ENCODE measurements around the gene NHS.

NHS gene

DNA sequence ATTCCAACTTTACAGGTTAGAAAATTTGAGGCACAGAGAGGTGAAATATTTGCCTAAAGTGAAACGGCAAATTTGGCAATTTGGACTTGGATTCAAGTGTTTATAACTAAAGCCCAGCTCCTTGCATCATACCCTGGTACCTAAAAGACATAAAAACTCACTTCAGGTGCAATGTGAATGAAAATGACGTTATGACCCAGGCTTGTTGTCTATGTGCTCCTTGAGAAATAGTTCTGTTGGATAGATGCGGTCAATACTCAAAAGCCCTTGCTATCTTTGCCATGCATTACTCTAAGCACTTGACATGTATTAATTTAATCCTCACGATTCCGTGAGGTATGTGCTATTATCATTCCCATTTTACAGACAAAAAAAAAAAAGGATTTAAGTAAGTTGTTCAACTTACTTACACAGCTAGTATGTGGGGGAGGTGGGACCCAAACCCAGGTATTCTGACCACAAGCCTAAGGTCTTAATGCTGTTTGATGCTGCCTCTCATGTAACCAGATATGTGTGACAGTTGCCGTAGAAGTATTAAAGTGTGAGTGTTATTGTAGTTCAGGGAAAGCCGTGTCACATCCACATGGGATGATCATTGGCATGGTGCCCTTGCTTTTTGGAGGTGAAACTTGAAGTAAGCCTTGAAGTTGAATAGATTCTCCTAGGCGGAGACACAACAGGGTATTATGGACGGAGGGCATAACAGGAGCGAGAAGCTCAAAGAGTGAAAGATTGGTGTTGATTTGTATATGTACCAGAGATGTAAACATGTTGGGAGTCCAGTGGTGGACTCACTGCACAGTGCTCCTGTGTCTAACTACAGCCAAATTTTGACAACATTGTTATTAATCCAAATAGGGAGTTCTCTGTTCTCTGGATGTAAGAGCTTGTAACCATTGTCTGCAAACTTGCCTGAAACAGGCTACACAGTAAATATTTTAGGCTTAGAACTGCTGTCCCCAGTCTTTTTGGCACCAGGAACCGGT lies 365.4 kb downstream of the NHS start:
- DNase-seq: no peak

DNA sequence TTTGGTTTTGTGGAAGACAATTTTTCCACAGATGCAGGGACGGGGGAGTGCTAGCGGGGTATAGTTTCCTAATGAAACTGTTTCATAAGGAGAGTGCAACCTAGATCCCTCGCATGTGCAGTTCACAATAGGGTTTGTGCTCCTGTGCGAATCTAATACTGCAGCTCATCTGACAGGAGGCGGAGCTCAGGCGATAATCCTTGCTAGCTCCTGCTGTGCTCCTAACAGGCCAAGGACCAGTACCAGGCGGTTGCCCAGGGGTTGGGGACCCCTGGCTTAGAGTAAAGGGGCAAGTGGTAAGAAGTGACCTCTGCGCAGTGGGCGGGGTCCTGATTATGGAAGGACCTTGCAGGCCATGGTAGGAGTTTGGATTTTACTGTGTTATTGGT lies 366.1 kb downstream of the NHS start:
- no peak for DNase-seq

DNA sequence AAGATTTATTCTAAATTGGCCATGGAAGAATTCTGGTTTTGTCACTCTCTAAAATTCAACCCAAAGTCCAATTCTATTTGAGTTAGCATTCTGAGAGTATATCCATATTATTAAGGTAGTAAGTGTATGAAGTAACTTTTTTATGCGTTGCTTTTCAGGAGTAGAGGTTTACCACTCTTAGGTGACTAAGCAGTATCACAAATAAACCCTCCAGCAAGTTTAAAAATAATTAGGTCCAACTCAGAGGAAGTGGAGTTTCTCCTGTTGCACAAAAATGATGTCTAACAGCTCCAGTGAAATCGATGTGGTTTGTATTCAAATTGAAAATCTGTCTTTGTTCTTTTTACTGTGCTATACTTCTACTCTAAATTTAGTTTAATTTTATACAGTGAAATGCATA lies 368.9 kb downstream of the NHS start:
- DNase-seq: no peak

DNA sequence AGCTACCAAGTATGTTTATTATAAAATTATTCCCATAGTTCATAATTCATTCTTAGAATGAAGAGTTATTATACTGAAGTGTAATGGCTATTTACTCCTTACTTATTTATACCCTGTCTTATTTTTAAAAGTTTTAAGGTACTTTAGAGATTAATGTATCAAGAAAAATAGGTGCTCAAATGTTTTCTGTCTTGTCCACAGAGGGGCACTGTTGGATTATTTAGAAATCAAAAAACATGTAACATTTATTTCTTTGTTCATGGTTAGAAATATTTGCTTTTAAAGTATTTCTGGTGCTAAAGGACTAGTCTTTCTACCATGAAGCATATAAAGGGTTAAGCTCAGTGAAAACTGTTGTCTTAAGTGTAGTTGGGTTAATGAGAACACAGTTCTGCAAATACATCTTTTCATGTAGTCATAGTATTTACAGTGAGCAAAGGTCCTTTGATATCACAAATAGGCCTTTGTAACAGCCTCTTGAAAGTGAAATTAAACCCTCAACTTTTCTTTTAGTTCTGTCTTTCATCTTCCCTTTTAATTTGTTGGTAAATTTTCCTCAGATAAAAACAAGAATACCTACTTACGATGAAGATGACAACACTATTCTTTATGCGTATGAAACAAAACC lies 370.0 kb downstream of the NHS start:
- DNase-seq: no peak

DNA sequence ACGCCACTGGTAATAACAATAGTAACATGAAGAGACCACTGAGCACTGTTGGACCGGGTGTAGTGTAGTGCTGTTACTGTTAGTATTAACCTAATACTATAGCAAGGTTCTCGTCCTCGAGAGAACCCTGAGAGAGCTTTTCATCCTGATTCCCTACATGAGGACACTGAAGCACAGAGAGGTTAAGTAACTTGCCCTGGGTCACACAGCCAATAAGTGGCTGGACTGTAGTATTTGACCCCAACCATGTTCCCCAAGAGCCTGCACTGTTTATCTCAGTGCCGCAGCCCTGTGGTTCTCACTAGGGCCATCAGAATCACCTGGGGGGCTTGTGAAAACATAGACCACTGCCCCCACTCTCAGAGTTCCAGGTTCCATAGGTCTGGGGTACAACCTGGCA lies 372.7 kb downstream of the NHS start:
- no peak for DNase-seq

DNA sequence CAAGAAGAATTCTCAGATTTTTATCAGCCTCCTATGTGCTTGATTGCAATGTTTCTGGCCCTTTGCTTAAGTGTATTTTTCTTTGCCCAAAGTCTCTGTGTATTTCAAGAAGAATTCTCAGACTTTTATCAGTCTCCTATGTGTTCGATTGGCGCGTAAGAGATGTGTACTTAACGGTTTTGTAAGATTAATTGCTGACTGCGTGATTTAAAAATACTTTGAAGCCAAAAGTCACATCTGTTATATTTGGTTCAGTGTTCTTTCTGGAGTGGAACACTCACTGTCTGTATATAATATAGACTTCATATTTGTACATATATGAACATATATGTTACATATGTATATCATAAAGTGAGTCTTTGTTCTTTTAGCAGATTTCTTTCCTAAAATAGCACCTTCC lies 373.7 kb downstream of the NHS start:
- DNase-seq: no peak

DNA sequence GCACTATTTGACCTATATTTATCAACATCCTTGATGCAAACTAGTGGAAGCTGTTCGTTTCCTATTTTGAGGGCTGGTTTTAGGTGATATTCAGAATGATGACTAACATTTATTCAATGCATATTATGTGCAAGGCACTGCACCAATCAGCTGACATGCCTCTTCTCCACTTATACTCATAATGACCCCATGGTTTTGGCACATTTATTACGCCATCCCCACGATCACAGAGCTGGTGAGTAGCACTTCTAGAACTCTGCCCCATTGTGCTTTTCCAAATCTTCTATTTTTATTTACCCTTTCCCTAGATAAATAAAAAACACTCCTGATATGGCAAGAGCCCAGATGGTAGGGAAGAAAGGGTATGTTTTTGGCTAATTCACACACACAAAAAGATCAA lies 375.4 kb downstream of the NHS start:
- DNase-seq: no peak

DNA sequence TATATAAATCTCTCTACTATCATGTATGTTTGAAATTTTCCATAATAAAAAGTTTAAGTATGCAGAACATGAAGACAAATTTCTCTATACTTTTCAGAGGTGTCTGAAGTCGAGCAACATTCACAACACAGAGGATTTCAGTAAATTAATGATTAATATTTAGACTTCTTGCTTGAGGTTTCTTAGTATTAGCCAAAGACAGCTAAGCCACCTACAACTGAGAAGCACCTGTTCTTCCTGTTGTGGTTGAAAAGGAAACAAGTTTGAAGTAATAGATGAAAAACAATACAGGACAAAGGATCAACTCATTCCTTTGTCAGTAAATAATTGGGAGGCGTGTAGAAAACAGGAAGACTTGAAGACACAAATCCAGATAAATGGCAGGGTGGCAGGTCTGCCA lies 383.4 kb downstream of the NHS start:
- no peak for DNase-seq

DNA sequence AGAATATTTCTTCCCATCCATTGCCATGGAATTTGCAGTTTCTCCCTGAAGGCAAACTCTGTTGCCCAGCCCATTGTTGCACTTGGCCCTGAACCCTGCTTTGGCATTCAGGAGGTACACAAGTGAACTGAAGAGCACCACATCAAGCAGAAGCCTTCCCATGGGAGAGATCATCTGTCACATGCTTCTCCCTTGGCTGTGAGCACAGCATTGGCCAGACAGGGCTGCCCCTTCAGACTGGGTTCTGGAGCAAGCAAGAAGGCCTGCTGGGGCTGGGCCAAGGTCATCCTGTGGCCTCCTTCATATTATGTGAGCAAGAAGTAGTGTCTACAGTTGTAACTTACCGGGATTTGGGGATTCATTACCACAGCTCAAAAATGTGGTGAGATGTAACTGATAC lies 385.0 kb downstream of the NHS start:
- no peak for DNase-seq

DNA sequence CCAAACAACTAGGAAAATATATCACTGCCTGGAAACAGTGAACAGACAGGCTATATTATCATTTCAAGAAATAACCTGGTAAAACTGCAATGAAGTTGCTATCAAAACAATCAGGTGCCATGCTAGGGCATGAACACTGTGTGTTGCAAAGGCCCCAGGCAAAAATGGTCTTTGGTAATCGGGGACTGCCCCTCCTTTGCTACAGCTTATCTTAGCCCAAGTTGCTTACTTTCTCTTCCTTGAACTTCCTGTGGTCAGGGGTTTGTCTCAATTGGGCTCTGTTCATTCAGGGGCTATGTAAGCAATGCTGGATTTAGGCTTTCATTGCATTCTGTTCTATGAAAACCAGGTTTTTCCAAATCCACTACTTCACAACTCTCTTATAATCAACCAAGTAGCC lies 392.7 kb downstream of the NHS start:
- no peak for DNase-seq

DNA sequence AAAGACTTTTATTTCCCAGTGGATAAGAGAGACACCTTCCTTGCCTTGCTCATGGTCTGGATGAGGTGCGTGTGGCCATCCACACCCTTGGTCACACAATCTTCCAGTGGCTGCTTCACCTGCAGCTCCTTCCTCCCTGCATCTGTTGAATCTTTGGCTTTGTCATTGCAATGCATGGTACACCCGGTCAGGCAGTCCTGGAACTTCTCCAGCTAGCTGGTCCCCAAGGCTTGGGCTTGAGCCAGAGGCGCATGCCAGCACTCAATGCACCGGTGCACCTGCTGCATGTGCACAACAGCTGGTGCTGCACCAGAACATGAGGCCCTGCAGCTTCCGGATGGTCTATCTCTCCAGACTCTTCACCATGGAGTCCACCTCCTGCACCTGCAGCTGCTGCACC lies 394.0 kb downstream of the NHS start:
- no peak for DNase-seq

DNA sequence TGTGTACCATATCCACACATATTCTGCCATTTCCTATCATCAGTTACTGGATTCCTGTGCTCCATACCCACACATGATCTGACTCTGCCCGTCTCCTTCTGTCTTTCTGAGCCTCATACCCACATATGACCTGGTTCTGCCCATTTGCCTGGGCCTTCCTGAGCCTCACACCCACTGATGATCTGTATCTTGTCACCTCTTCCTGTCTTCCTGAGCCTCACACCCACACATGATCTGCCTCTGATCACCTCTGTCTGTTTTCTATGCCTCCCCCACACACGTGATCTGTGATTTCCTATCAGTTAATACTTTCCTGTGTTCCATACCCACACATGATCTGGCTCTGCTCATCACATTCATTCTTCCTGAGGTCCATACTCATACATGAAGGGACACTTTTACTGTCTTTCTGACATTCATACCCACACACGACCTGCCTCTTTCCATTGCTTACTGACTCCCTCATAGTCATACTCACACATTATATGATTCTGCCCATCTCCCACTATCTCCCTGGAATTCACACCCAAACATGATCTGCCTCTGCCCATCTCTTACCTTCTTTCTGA lies 394.8 kb downstream of the NHS start:
- no peak for DNase-seq

DNA sequence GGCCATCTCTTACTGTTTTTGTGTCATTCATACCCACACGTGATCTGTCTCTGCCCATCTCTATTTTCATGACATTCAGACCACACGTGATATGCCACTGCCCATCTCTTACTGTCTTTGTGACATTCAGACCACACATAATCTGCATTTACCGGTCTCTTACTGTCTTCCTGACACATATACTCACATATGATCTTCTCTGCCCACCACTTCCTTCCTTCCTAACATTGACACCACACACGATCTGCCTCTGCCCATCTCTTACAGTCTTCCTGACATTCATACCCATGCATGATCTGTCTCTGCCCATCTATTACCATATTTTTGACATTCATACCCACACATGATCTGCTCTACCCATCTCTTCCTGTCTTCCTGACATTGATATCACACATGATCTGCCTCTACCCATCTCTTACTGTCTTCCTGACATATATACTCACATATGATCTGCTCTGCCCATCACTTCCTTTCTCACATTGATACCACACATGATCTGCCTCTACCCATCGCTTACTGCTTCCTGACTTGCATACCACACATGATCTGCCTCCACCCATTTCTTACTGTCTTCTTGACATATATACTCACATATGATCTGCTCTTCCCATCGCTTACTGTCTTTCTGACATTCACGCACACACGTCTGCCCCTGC lies 398.3 kb downstream of the NHS start:
- no peak for DNase-seq

DNA sequence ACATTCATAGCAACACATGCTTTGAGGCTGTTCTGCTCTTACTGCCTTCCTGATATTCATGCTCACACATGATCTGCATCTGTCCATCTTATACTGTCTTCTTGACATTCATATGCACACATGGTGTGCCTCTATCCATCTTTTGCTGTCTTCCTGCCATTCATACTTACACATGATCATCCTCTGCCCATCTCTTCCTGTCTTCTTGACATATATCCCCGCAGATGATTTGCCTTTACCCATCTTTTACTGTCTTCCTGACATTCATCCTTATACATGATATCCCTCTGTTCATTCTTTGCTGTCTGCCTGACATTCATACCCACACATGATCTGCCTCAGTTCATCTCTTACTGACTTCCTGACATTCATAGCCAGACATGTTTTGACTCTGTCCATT lies 399.1 kb downstream of the NHS start:
- DNase-seq: no peak

DNA sequence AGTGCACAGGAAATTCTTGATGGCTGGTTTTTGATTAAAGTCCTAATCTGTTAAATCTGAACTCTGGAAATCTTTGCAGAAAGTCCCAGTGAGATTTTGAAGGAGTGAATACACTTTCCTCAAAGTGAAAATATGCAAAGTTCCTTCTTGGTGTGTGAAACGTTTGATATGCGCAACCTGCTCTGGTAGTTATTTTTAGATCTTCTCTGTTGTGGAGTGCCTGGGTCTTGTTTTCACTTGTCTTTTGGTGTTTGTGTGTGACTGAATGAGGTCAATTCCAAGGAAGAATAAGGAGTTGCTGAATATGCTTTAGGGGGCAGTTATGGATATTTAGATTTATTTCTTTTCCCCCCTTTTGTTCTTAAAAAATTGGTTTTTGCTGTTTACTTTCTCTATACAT lies 404.0 kb downstream of the NHS start:
- DNase-seq: no peak

DNA sequence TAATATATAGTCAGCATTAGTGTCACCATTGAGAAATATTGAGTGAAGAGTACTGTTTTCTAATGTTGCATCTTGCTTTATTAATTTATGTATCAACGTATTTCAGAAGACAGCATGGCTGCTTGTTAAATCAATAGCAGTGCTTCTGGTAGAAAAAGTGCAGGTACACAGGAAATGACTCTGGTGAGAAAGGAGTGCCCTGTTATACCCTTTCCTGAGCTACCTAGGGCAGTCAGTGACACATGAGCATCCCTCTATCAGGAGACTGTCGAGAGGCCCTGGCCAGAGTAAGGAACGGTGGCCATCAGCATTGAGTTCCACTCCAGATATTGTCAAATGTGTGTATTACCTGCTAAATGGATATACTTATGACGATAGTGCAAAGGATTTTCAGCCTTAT lies 404.4 kb downstream of the NHS start:
- DNase-seq: no peak

All from activated gamma-delta T cell treated with Interleukin-2 at 50 U/mL for 16 hours (primary cell).